Neural cell (in vitro differentiated cells): ENCODE data around the gene KLHL22. TPM values are rescaled to one million over a fixed set of nuclear protein-coding genes. Genes with fewer than 3 reads are reported as not detected.

ENCODE experiments used
- H2AFZ ChIP-seq: fragments of 200-600, 300-800 bp; sonication (generic), shearing (Covaris generic); 2 replicates; pipeline ENCODE4 v1.6.0; 2014; ENCODE audit warnings: low read depth, mild to moderate bottlenecking, antibody characterized with exemption, low read length, moderate library complexity
- H3F3A ChIP-seq: fragments of 200-600 bp; shearing (Covaris generic); 2 replicates; pipeline ENCODE4 v1.6.1; 2016; ENCODE audit warnings: mild to moderate bottlenecking, moderate library complexity, mixed read lengths, antibody characterized with exemption, low read length; ENCODE audit not compliant: insufficient read depth, poor library complexity, severe bottlenecking
- H3K27ac ChIP-seq: fragments of 200-600, 300-800 bp; sonication (generic), shearing (Covaris generic); 2 replicates; pipeline ENCODE4 v1.5.1; 2014; ENCODE audit warnings: mild to moderate bottlenecking, low read length, moderate library complexity
- H3K27me3 ChIP-seq: fragments of 300-800, 200-600 bp; sonication (generic), shearing (Covaris generic); 2 replicates; pipeline ENCODE4 v1.6.0; 2014; ENCODE audit warnings: mild to moderate bottlenecking, low read depth, low read length, moderate library complexity; ENCODE audit not compliant: insufficient read depth
- H3K36me3 ChIP-seq: fragments of 300-800, 200-600 bp; sonication (generic), shearing (Covaris generic); 2 replicates; pipeline ENCODE4 v1.5.1; 2014; ENCODE audit warnings: mild to moderate bottlenecking, antibody characterized with exemption, low read length, moderate library complexity; ENCODE audit not compliant: insufficient read depth
- H3K4me2 ChIP-seq: fragments of 300-800, 200-600 bp; sonication (generic), shearing (Covaris generic); 2 replicates; pipeline ENCODE4 v1.6.0; 2014; ENCODE audit warnings: mild to moderate bottlenecking, low read length
- H3K4me3 ChIP-seq: fragments of 300-800, 200-600 bp; sonication (generic), shearing (Covaris generic); 2 replicates; pipeline ENCODE4 v1.5.1; 2014; ENCODE audit warnings: mild to moderate bottlenecking, low read length, moderate library complexity
- H3K79me2 ChIP-seq: fragments of 200-600 bp; shearing (Covaris generic); replicated peaks from 2 replicates; pipeline ENCODE4 v1.6.0; 2014; ENCODE audit warnings: mild to moderate bottlenecking, low read length, moderate library complexity; ENCODE audit not compliant: insufficient read depth
- H3K9ac ChIP-seq: fragments of 300-800, 200-600 bp; sonication (generic), shearing (Covaris generic); 2 replicates; pipeline ENCODE4 v1.6.1; 2016; ENCODE audit warnings: mild to moderate bottlenecking, low read length, mixed read lengths
- H3K9me2 ChIP-seq: fragments of 200-600 bp; shearing (Covaris generic); 2 replicates; pipeline ENCODE4 v1.6.1; 2016; ENCODE audit warnings: mild to moderate bottlenecking, low read length, mixed read lengths; ENCODE audit not compliant: insufficient read depth
- H3K9me3 ChIP-seq: fragments of 200-600, 300-800 bp; sonication (generic), shearing (Covaris generic); 2 replicates; pipeline ENCODE4 v1.6.1; 2016; ENCODE audit warnings: mild to moderate bottlenecking, mixed run types, low read length, moderate library complexity, mixed read lengths
- H4K20me1 ChIP-seq: fragments of 200-600 bp; shearing (Covaris generic); 2 replicates; pipeline ENCODE4 v1.6.1; 2016; ENCODE audit warnings: mild to moderate bottlenecking, mixed run types; ENCODE audit not compliant: insufficient read depth
- EP300 ChIP-seq: fragments of 450-650 bp; conservative IDR thresholded peaks from 2 replicates; pipeline ENCODE4 v1.6.1; 2014; ENCODE audit warnings: antibody characterized with exemption, mild to moderate bottlenecking, moderate library complexity; ENCODE audit not compliant: poor library complexity, severe bottlenecking
- EZH2 ChIP-seq: fragments of 200-600, 300-800 bp; shearing (Covaris generic), sonication (generic); IDR thresholded peaks from 2 replicates; pipeline ENCODE4 v1.6.1; 2014; ENCODE audit warnings: antibody characterized with exemption, low read length, borderline replicate concordance, mild to moderate bottlenecking; ENCODE audit not compliant: insufficient read depth, poor library complexity, severe bottlenecking
- MXI1 ChIP-seq: fragments of 450-650 bp; conservative IDR thresholded peaks from 2 replicates; pipeline ENCODE4 v1.6.1; 2014; ENCODE audit warnings: antibody characterized with exemption, mild to moderate bottlenecking; ENCODE audit not compliant: poor library complexity, severe bottlenecking
- POLR2AphosphoS5 ChIP-seq: IDR thresholded peaks from 2 replicates; pipeline ENCODE4 v1.6.1; 2012
- RAD21 ChIP-seq: fragments of 450-650 bp; conservative IDR thresholded peaks from 2 replicates; pipeline ENCODE4 v1.6.1; 2014; ENCODE audit warnings: antibody characterized with exemption, mild to moderate bottlenecking, moderate library complexity
- SMC3 ChIP-seq: fragments of 450-650 bp; conservative IDR thresholded peaks from 2 replicates; pipeline ENCODE4 v1.6.1; 2014; ENCODE audit warnings: antibody characterized with exemption, mild to moderate bottlenecking, moderate library complexity; ENCODE audit not compliant: poor library complexity
- TAF1 ChIP-seq: IDR thresholded peaks from 2 replicates; pipeline ENCODE4 v1.6.1; 2012; ENCODE audit warnings: low read depth
- polyA plus RNA-seq: library from polyadenylated mRNA; depleted of rRNA; stranded (reverse); fragments of >200 nt; gene quantifications from 2 replicates; pipeline ENCODE4 v1.2.3, GENCODE V29; 2014
- TF ChIP-seq, protein P1 (sequence below): IDR thresholded peaks from 2 replicates; pipeline ENCODE4 v1.6.1; 2012; ENCODE audit warnings: borderline replicate concordance
- TF ChIP-seq, protein P2 (sequence below): fragments of 450-650 bp; IDR thresholded peaks from 2 replicates; pipeline ENCODE4 v1.5.1; 2014; ENCODE audit warnings: antibody characterized with exemption, mild to moderate bottlenecking, moderate library complexity; ENCODE audit not compliant: poor library complexity, severe bottlenecking

Gene KLHL22
- polyA plus RNA-seq, 1 donor from 2014 or later, result 59.5 TPM

DNA sequence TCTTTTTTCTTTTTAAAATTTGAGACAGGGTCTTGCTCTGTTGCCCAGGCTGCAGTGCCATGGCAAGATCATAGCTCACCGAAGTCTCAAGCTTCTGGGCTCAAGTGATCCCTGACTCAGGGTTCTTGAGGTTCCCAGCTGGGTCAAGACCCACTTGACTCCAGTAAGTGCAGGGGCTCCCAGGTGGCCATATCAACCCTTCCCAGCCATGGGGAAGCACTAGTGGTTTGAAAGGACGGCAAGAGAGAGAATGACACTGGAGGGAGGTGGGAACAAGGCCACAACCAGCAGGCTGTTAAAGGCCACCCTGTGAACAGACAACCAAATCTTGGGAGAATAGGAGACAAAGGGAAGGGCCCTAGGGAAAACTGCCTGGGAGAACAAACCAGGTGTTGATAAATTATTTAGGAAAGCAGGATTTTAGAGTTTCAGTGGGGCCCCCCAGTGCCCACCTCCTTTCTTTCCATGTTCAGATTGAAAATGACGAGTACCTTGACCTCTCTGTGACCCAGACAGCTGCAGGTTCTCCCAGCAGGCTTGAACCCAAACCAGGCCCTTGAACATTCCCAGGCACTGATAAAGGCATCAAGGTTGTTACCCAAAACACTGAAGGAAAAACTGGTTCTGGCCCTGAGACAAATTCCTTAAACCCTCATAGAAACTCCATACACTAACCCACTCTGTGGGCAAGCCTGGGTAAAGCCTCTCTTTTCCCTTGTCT is 28.8 kb downstream of the KLHL22 start:
- Histone ChIP-seq H3K9me2 (no peaks in the 10 kb centered on the region), H2AFZ (no peak overlapping the region), H3K27ac (no peak overlapping the region), H3K79me2 (no peaks in the 10 kb centered on the region), H3K4me3 (no peak overlapping the region), H3K36me3 (no peaks in the 10 kb centered on the region), H3K9me3 (no peaks in the 10 kb centered on the region), H3K27me3 (no peaks in the 10 kb centered on the region), H3F3A (no peaks in the 10 kb centered on the region), H3K4me2 (no peak overlapping the region), H4K20me1 (no peaks in the 10 kb centered on the region), H3K9ac (no peak overlapping the region)
- no peak for TF ChIP-seq RAD21
- TF ChIP-seq POLR2AphosphoS5, result no peak
- no peak for TF ChIP-seq EZH2
- TF ChIP-seq, protein P1, sequence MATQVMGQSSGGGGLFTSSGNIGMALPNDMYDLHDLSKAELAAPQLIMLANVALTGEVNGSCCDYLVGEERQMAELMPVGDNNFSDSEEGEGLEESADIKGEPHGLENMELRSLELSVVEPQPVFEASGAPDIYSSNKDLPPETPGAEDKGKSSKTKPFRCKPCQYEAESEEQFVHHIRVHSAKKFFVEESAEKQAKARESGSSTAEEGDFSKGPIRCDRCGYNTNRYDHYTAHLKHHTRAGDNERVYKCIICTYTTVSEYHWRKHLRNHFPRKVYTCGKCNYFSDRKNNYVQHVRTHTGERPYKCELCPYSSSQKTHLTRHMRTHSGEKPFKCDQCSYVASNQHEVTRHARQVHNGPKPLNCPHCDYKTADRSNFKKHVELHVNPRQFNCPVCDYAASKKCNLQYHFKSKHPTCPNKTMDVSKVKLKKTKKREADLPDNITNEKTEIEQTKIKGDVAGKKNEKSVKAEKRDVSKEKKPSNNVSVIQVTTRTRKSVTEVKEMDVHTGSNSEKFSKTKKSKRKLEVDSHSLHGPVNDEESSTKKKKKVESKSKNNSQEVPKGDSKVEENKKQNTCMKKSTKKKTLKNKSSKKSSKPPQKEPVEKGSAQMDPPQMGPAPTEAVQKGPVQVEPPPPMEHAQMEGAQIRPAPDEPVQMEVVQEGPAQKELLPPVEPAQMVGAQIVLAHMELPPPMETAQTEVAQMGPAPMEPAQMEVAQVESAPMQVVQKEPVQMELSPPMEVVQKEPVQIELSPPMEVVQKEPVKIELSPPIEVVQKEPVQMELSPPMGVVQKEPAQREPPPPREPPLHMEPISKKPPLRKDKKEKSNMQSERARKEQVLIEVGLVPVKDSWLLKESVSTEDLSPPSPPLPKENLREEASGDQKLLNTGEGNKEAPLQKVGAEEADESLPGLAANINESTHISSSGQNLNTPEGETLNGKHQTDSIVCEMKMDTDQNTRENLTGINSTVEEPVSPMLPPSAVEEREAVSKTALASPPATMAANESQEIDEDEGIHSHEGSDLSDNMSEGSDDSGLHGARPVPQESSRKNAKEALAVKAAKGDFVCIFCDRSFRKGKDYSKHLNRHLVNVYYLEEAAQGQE, result no peak
- no peak for TF ChIP-seq SMC3
- TF ChIP-seq, protein P2, sequence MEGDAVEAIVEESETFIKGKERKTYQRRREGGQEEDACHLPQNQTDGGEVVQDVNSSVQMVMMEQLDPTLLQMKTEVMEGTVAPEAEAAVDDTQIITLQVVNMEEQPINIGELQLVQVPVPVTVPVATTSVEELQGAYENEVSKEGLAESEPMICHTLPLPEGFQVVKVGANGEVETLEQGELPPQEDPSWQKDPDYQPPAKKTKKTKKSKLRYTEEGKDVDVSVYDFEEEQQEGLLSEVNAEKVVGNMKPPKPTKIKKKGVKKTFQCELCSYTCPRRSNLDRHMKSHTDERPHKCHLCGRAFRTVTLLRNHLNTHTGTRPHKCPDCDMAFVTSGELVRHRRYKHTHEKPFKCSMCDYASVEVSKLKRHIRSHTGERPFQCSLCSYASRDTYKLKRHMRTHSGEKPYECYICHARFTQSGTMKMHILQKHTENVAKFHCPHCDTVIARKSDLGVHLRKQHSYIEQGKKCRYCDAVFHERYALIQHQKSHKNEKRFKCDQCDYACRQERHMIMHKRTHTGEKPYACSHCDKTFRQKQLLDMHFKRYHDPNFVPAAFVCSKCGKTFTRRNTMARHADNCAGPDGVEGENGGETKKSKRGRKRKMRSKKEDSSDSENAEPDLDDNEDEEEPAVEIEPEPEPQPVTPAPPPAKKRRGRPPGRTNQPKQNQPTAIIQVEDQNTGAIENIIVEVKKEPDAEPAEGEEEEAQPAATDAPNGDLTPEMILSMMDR, result no peak
- TF ChIP-seq TAF1, result no peak

DNA sequence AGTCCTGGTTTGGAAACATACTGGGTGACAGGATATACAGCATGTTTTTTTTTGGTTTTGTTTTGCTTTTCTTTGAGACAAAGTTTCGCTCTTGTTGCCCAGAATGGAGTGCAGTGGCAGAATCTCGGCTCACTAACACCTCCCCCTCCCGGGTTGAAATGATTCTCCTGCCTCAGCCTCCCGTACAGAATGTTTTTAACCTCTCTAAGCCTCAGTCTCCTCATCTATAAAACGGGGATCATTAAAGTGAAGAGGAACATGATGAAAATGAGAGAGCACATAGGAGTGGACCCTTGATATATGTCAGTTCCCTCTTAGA is 29.9 kb downstream of the KLHL22 start:
- no peak for TF ChIP-seq SMC3
- TF ChIP-seq, protein P1, result no peak
- TF ChIP-seq, protein P2, result no peak
- TF ChIP-seq TAF1, result no peak
- no peak for TF ChIP-seq EP300
- TF ChIP-seq RAD21, result no peak
- no peak for TF ChIP-seq POLR2AphosphoS5
- no peak for TF ChIP-seq EZH2
- TF ChIP-seq MXI1, result no peak
- H3K9me3 ChIP-seq, result no peaks in the 10 kb centered on the region
- H4K20me1 ChIP-seq, result no peaks in the 10 kb centered on the region
- H3K4me3 ChIP-seq, result no peak overlapping the region
- no peaks in the 10 kb centered on the region for H3F3A ChIP-seq
- H3K27me3 ChIP-seq, result no peaks in the 10 kb centered on the region
- H3K36me3 ChIP-seq, result no peaks in the 10 kb centered on the region
- no peak overlapping the region for H3K4me2 ChIP-seq
- H2AFZ ChIP-seq, result no peak overlapping the region
- no peak overlapping the region for H3K27ac ChIP-seq
- H3K9me2 ChIP-seq, result no peaks in the 10 kb centered on the region
- no peak overlapping the region for H3K9ac ChIP-seq
- no peaks in the 10 kb centered on the region for H3K79me2 ChIP-seq
